Tibial nerve (tissue), 3 donors: Measurements from ENCODE around the gene COX6B1.

ENCODE experiments used
- CTCF ChIP-seq, 5 experiments: fragments of 200-600 bp in 3 of 5; fragments of 450-650 bp in 2 of 5; sonication (generic) in 3 of 5; IDR thresholded peaks; one replicate each; pipeline ENCODE4 v1.5.1; 2016 to 2019; ENCODE audit warnings: antibody characterized with exemption in 5 of 5, mild to moderate bottlenecking in 3 of 5, moderate library complexity in 2 of 5
- POLR2A ChIP-seq, 2 donors: fragments of 450-650 bp; IDR thresholded peaks; one replicate each; pipeline ENCODE4 v1.6.1; 2017; ENCODE audit warnings: antibody characterized with exemption in 2 of 2, mild to moderate bottlenecking in 2 of 2, moderate library complexity in 2 of 2

- TF ChIP-seq CTCF (IDR thresholded peaks at IDR 0.05) (no peak), POLR2A (IDR thresholded peaks at IDR 0.05) (no peak)
Observed at GRCh38 chr19:35642312-35642711, 5.8 kb upstream of the COX6B1 start.
